ENCODE data around the gene TCF7L2.
"Not testable (repeated sequence)": the region's sequence is repeated elsewhere in the genome, so short reads cannot be mapped to it uniquely, and the experiment has no call there.

The TCF7L2 gene

GRCh38 chr10:113087165-113088029 is 137.3 kb downstream of the TCF7L2 start:
- in situ Hi-C loops (cut with MboI; ENCODE audit: low sequenced_read_pairs): no loop called here

GRCh38 chr10:113088194-113088593 is 138.1 kb downstream of the TCF7L2 start:
- in situ Hi-C loops (cut with MboI; ENCODE audit: low sequenced_read_pairs): no loop called here

GRCh38 chr10:113089551-113089950 is 139.5 kb downstream of the TCF7L2 start:
- in situ Hi-C loops (cut with MboI; ENCODE audit: low sequenced_read_pairs): no loop called here

- in situ Hi-C loops (cut with MboI; ENCODE audit: low sequenced_read_pairs): no loop called here
Measured at GRCh38 chr10:113091920-113092319, 141.9 kb downstream of the TCF7L2 start.

- in situ Hi-C loops (cut with MboI; ENCODE audit: low sequenced_read_pairs): no loop called here
Measured at GRCh38 chr10:113093188-113094113, 143.4 kb downstream of the TCF7L2 start.

GRCh38 chr10:113094114-113094486 is 144.1 kb downstream of the TCF7L2 start:
- in situ Hi-C loops (cut with MboI; ENCODE audit: low sequenced_read_pairs): no loop called here

- in situ Hi-C loops (cut with MboI; ENCODE audit: low sequenced_read_pairs): no loop called here
Measured at GRCh38 chr10:113095419-113096127, 145.5 kb downstream of the TCF7L2 start.

- in situ Hi-C loops (cut with MboI; ENCODE audit: low sequenced_read_pairs): no loop called here
Measured at GRCh38 chr10:113096128-113096996, 146.3 kb downstream of the TCF7L2 start.

- in situ Hi-C loops (cut with MboI; ENCODE audit: low sequenced_read_pairs): no loop called here
Measured at GRCh38 chr10:113097036-113097435, 147.0 kb downstream of the TCF7L2 start.

- in situ Hi-C loops (cut with MboI; ENCODE audit: low sequenced_read_pairs): no loop called here
Measured at GRCh38 chr10:113099431-113100183, 149.6 kb downstream of the TCF7L2 start.

- in situ Hi-C loops (cut with MboI; ENCODE audit: low sequenced_read_pairs): no loop called here
Measured at GRCh38 chr10:113100281-113100680, 150.2 kb downstream of the TCF7L2 start.

- in situ Hi-C loops (cut with MboI; ENCODE audit: low sequenced_read_pairs): no loop called here
Measured at GRCh38 chr10:113103131-113103840, 153.2 kb downstream of the TCF7L2 start.

GRCh38 chr10:113104047-113104446 is 154.0 kb downstream of the TCF7L2 start:
- in situ Hi-C loops (cut with MboI; ENCODE audit: low sequenced_read_pairs): no loop called here

GRCh38 chr10:113108194-113108835 is 158.3 kb downstream of the TCF7L2 start:
- in situ Hi-C loops (cut with MboI; ENCODE audit: low sequenced_read_pairs): no loop called here

- in situ Hi-C loops (cut with MboI; ENCODE audit: low sequenced_read_pairs): no loop called here
Measured at GRCh38 chr10:113108948-113109347, 158.9 kb downstream of the TCF7L2 start.

GRCh38 chr10:113109482-113109881 is 159.4 kb downstream of the TCF7L2 start:
- in situ Hi-C loops (cut with MboI; ENCODE audit: low sequenced_read_pairs): not testable (repeated sequence)

GRCh38 chr10:113111260-113111659 is 161.2 kb downstream of the TCF7L2 start:
- in situ Hi-C loops (cut with MboI; ENCODE audit: low sequenced_read_pairs): no loop called here

All from HL-60/S4 treated with phorbol 12-myristate 13-acetate at 8.2 ng/mL for 4 days and 3 days (cell line).